Neural cell (in vitro differentiated cells): ENCODE data around the gene MYLIP. TPM values are rescaled to one million over a fixed set of nuclear protein-coding genes. Genes with fewer than 3 reads are reported as not detected.

ENCODE experiments used
- H2AFZ ChIP-seq: fragments of 200-600, 300-800 bp; sonication (generic), shearing (Covaris generic); 2 replicates; pipeline ENCODE4 v1.6.0; 2014; ENCODE audit warnings: low read depth, mild to moderate bottlenecking, antibody characterized with exemption, low read length, moderate library complexity
- H3F3A ChIP-seq: fragments of 200-600 bp; shearing (Covaris generic); 2 replicates; pipeline ENCODE4 v1.6.1; 2016; ENCODE audit warnings: mild to moderate bottlenecking, moderate library complexity, mixed read lengths, antibody characterized with exemption, low read length; ENCODE audit not compliant: insufficient read depth, poor library complexity, severe bottlenecking
- H3K27ac ChIP-seq: fragments of 200-600, 300-800 bp; sonication (generic), shearing (Covaris generic); 2 replicates; pipeline ENCODE4 v1.5.1; 2014; ENCODE audit warnings: mild to moderate bottlenecking, low read length, moderate library complexity
- H3K27me3 ChIP-seq: fragments of 300-800, 200-600 bp; sonication (generic), shearing (Covaris generic); 2 replicates; pipeline ENCODE4 v1.6.0; 2014; ENCODE audit warnings: mild to moderate bottlenecking, low read depth, low read length, moderate library complexity; ENCODE audit not compliant: insufficient read depth
- H3K36me3 ChIP-seq: fragments of 300-800, 200-600 bp; sonication (generic), shearing (Covaris generic); 2 replicates; pipeline ENCODE4 v1.5.1; 2014; ENCODE audit warnings: mild to moderate bottlenecking, antibody characterized with exemption, low read length, moderate library complexity; ENCODE audit not compliant: insufficient read depth
- H3K4me2 ChIP-seq: fragments of 300-800, 200-600 bp; sonication (generic), shearing (Covaris generic); 2 replicates; pipeline ENCODE4 v1.6.0; 2014; ENCODE audit warnings: mild to moderate bottlenecking, low read length
- H3K4me3 ChIP-seq: fragments of 300-800, 200-600 bp; sonication (generic), shearing (Covaris generic); 2 replicates; pipeline ENCODE4 v1.5.1; 2014; ENCODE audit warnings: mild to moderate bottlenecking, low read length, moderate library complexity
- H3K79me2 ChIP-seq: fragments of 200-600 bp; shearing (Covaris generic); replicated peaks from 2 replicates; pipeline ENCODE4 v1.6.0; 2014; ENCODE audit warnings: mild to moderate bottlenecking, low read length, moderate library complexity; ENCODE audit not compliant: insufficient read depth
- H3K9ac ChIP-seq: fragments of 300-800, 200-600 bp; sonication (generic), shearing (Covaris generic); 2 replicates; pipeline ENCODE4 v1.6.1; 2016; ENCODE audit warnings: mild to moderate bottlenecking, low read length, mixed read lengths
- H3K9me2 ChIP-seq: fragments of 200-600 bp; shearing (Covaris generic); 2 replicates; pipeline ENCODE4 v1.6.1; 2016; ENCODE audit warnings: mild to moderate bottlenecking, low read length, mixed read lengths; ENCODE audit not compliant: insufficient read depth
- H3K9me3 ChIP-seq: fragments of 200-600, 300-800 bp; sonication (generic), shearing (Covaris generic); 2 replicates; pipeline ENCODE4 v1.6.1; 2016; ENCODE audit warnings: mild to moderate bottlenecking, mixed run types, low read length, moderate library complexity, mixed read lengths
- H4K20me1 ChIP-seq: fragments of 200-600 bp; shearing (Covaris generic); 2 replicates; pipeline ENCODE4 v1.6.1; 2016; ENCODE audit warnings: mild to moderate bottlenecking, mixed run types; ENCODE audit not compliant: insufficient read depth
- CTCF ChIP-seq: fragments of 450-650 bp; IDR thresholded peaks from 2 replicates; pipeline ENCODE4 v1.5.1; 2014; ENCODE audit warnings: antibody characterized with exemption, mild to moderate bottlenecking, moderate library complexity; ENCODE audit not compliant: poor library complexity, severe bottlenecking
- EP300 ChIP-seq: fragments of 450-650 bp; conservative IDR thresholded peaks from 2 replicates; pipeline ENCODE4 v1.6.1; 2014; ENCODE audit warnings: antibody characterized with exemption, mild to moderate bottlenecking, moderate library complexity; ENCODE audit not compliant: poor library complexity, severe bottlenecking
- EZH2 ChIP-seq: fragments of 200-600, 300-800 bp; shearing (Covaris generic), sonication (generic); IDR thresholded peaks from 2 replicates; pipeline ENCODE4 v1.6.1; 2014; ENCODE audit warnings: antibody characterized with exemption, low read length, borderline replicate concordance, mild to moderate bottlenecking; ENCODE audit not compliant: insufficient read depth, poor library complexity, severe bottlenecking
- MXI1 ChIP-seq: fragments of 450-650 bp; conservative IDR thresholded peaks from 2 replicates; pipeline ENCODE4 v1.6.1; 2014; ENCODE audit warnings: antibody characterized with exemption, mild to moderate bottlenecking; ENCODE audit not compliant: poor library complexity, severe bottlenecking
- POLR2AphosphoS5 ChIP-seq: IDR thresholded peaks from 2 replicates; pipeline ENCODE4 v1.6.1; 2012
- RAD21 ChIP-seq: fragments of 450-650 bp; conservative IDR thresholded peaks from 2 replicates; pipeline ENCODE4 v1.6.1; 2014; ENCODE audit warnings: antibody characterized with exemption, mild to moderate bottlenecking, moderate library complexity
- SMC3 ChIP-seq: fragments of 450-650 bp; conservative IDR thresholded peaks from 2 replicates; pipeline ENCODE4 v1.6.1; 2014; ENCODE audit warnings: antibody characterized with exemption, mild to moderate bottlenecking, moderate library complexity; ENCODE audit not compliant: poor library complexity
- TAF1 ChIP-seq: IDR thresholded peaks from 2 replicates; pipeline ENCODE4 v1.6.1; 2012; ENCODE audit warnings: low read depth
- polyA plus RNA-seq: library from polyadenylated mRNA; depleted of rRNA; stranded (reverse); fragments of >200 nt; gene quantifications from 2 replicates; pipeline ENCODE4 v1.2.3, GENCODE V29; 2014
- TF ChIP-seq, protein P1 (sequence below): IDR thresholded peaks from 2 replicates; pipeline ENCODE4 v1.6.1; 2012; ENCODE audit warnings: borderline replicate concordance

Gene MYLIP
- polyA plus RNA-seq, 1 donor from 2014 or later, result 8.1 TPM

DNA sequence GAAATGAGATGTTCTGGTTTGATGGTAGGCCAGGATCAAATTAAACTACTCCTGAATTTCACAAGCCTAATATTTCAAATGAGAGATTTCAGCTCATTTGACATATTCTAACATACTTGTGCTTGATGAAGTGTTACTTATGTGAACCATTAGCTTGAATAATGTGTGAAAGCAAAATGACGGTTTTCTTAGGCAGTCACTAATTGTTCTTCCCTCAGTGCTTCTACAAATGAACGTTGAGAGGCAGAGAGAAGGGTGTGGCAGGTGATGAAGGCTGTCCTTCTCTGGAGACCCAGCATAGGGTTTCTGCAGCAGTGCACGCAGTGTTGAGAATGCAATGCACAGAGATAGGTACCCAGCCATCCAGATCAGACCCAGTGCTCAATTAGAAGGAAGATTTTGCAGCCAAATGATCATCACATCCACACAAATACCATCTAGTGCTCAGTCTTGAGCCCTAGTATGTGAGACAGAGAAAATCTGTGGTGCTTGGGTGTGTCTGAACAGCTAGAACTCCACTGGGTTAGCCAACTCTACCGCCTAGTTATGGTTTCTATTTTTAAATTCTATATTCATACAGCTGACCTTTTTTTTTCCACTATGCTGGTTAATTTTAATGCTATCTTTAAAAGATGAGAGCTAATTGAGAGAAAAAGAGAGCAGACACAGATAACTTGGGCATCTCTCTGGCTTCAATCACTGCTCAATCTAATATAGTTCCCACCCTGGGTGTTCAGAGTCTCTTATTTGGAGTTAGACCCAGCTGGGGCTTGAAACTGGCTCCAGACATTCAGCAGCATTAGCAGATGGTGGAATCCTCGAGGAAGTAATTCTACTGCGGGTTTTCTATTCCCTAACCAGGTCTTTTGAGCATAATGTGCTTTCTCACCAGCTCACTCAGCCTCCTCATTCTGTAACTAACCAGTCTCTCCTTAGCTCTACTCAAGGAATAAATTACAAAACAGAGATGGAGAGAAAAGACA, 4.4 kb upstream of the MYLIP start:
- Histone ChIP-seq H3K36me3 (no peaks in the 10 kb centered on the region), H3K4me2 (peak overlapping the region; percentile 26), H3K4me3 (peak overlapping the region; percentile 40), H3K27me3 (no peaks in the 10 kb centered on the region), H3F3A (peaks cover 4% of the 10 kb centered on the region), H3K9me3 (no peaks in the 10 kb centered on the region), H4K20me1 (no peaks in the 10 kb centered on the region), H3K27ac (peak overlapping the region; percentile 61), H3K9ac (peak overlapping the region; percentile 0), H3K9me2 (no peaks in the 10 kb centered on the region), H3K79me2 (no peaks in the 10 kb centered on the region), H2AFZ (no peak overlapping the region)
- no peak for TF ChIP-seq EP300
- no peak for TF ChIP-seq CTCF
- TF ChIP-seq TAF1, result no peak
- TF ChIP-seq SMC3, result no peak
- TF ChIP-seq MXI1, result no peak
- no peak for TF ChIP-seq RAD21
- no peak for TF ChIP-seq EZH2
- no peak for TF ChIP-seq POLR2AphosphoS5
- TF ChIP-seq, protein P1, sequence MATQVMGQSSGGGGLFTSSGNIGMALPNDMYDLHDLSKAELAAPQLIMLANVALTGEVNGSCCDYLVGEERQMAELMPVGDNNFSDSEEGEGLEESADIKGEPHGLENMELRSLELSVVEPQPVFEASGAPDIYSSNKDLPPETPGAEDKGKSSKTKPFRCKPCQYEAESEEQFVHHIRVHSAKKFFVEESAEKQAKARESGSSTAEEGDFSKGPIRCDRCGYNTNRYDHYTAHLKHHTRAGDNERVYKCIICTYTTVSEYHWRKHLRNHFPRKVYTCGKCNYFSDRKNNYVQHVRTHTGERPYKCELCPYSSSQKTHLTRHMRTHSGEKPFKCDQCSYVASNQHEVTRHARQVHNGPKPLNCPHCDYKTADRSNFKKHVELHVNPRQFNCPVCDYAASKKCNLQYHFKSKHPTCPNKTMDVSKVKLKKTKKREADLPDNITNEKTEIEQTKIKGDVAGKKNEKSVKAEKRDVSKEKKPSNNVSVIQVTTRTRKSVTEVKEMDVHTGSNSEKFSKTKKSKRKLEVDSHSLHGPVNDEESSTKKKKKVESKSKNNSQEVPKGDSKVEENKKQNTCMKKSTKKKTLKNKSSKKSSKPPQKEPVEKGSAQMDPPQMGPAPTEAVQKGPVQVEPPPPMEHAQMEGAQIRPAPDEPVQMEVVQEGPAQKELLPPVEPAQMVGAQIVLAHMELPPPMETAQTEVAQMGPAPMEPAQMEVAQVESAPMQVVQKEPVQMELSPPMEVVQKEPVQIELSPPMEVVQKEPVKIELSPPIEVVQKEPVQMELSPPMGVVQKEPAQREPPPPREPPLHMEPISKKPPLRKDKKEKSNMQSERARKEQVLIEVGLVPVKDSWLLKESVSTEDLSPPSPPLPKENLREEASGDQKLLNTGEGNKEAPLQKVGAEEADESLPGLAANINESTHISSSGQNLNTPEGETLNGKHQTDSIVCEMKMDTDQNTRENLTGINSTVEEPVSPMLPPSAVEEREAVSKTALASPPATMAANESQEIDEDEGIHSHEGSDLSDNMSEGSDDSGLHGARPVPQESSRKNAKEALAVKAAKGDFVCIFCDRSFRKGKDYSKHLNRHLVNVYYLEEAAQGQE, result no peak

DNA sequence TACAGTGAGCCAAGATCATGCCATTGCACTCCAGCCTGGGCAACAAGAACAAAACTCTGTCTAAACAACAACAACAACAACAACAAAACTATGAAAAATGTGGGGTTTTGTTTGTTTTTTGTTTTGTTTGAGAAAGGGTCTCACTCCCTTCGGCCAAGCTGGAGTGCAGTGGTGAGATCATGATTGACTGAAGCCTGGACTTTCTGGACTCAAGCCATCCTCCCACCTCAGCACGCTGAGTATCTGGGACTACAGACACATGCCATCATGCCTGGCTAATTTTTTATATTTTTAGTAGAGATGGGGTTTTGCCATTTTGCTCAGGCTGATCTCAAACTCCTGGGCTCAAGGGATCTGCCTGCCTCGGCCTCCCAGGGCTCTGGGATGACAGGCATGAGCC, 2.8 kb upstream of the MYLIP start:
- H3K4me3 ChIP-seq, result no peak overlapping the region
- H3K9ac ChIP-seq, result no peak overlapping the region
- peaks cover 10% of the 10 kb centered on the region for H3K27me3 ChIP-seq
- no peaks in the 10 kb centered on the region for H3K9me3 ChIP-seq
- H3K4me2 ChIP-seq, result no peak overlapping the region
- no peaks in the 10 kb centered on the region for H3F3A ChIP-seq
- no peak for TF ChIP-seq POLR2AphosphoS5
- TF ChIP-seq SMC3, result no peak
- no peak for TF ChIP-seq TAF1
- TF ChIP-seq RAD21, result no peak
- no peak for TF ChIP-seq CTCF
- no peak for TF ChIP-seq EZH2
- TF ChIP-seq, protein P1, result no peak
- TF ChIP-seq EP300, result no peak
- no peak for TF ChIP-seq MXI1
- no peaks in the 10 kb centered on the region for H3K79me2 ChIP-seq
- H3K36me3 ChIP-seq, result no peaks in the 10 kb centered on the region
- H3K9me2 ChIP-seq, result no peaks in the 10 kb centered on the region
- no peak overlapping the region for H2AFZ ChIP-seq
- H4K20me1 ChIP-seq, result no peaks in the 10 kb centered on the region
- H3K27ac ChIP-seq, result no peak overlapping the region
